Neural cell (in vitro differentiated cells): ENCODE measurements around the gene PCDH15. TPM values are rescaled to one million over a fixed set of nuclear protein-coding genes. Genes with fewer than 3 reads are reported as not detected.

ENCODE experiments used
- H2AFZ ChIP-seq: fragments of 200-600, 300-800 bp; sonication (generic), shearing (Covaris generic); 2 replicates; pipeline ENCODE4 v1.6.0; 2014; ENCODE audit warnings: low read depth, mild to moderate bottlenecking, antibody characterized with exemption, low read length, moderate library complexity
- H3F3A ChIP-seq: fragments of 200-600 bp; shearing (Covaris generic); 2 replicates; pipeline ENCODE4 v1.6.1; 2016; ENCODE audit warnings: mild to moderate bottlenecking, moderate library complexity, mixed read lengths, antibody characterized with exemption, low read length; ENCODE audit not compliant: insufficient read depth, poor library complexity, severe bottlenecking
- H3K27ac ChIP-seq: fragments of 200-600, 300-800 bp; sonication (generic), shearing (Covaris generic); 2 replicates; pipeline ENCODE4 v1.5.1; 2014; ENCODE audit warnings: mild to moderate bottlenecking, low read length, moderate library complexity
- H3K27me3 ChIP-seq: fragments of 300-800, 200-600 bp; sonication (generic), shearing (Covaris generic); 2 replicates; pipeline ENCODE4 v1.6.0; 2014; ENCODE audit warnings: mild to moderate bottlenecking, low read depth, low read length, moderate library complexity; ENCODE audit not compliant: insufficient read depth
- H3K36me3 ChIP-seq: fragments of 300-800, 200-600 bp; sonication (generic), shearing (Covaris generic); 2 replicates; pipeline ENCODE4 v1.5.1; 2014; ENCODE audit warnings: mild to moderate bottlenecking, antibody characterized with exemption, low read length, moderate library complexity; ENCODE audit not compliant: insufficient read depth
- H3K4me2 ChIP-seq: fragments of 300-800, 200-600 bp; sonication (generic), shearing (Covaris generic); 2 replicates; pipeline ENCODE4 v1.6.0; 2014; ENCODE audit warnings: mild to moderate bottlenecking, low read length
- H3K4me3 ChIP-seq: fragments of 300-800, 200-600 bp; sonication (generic), shearing (Covaris generic); 2 replicates; pipeline ENCODE4 v1.5.1; 2014; ENCODE audit warnings: mild to moderate bottlenecking, low read length, moderate library complexity
- H3K79me2 ChIP-seq: fragments of 200-600 bp; shearing (Covaris generic); replicated peaks from 2 replicates; pipeline ENCODE4 v1.6.0; 2014; ENCODE audit warnings: mild to moderate bottlenecking, low read length, moderate library complexity; ENCODE audit not compliant: insufficient read depth
- H3K9ac ChIP-seq: fragments of 300-800, 200-600 bp; sonication (generic), shearing (Covaris generic); 2 replicates; pipeline ENCODE4 v1.6.1; 2016; ENCODE audit warnings: mild to moderate bottlenecking, low read length, mixed read lengths
- H3K9me2 ChIP-seq: fragments of 200-600 bp; shearing (Covaris generic); 2 replicates; pipeline ENCODE4 v1.6.1; 2016; ENCODE audit warnings: mild to moderate bottlenecking, low read length, mixed read lengths; ENCODE audit not compliant: insufficient read depth
- H3K9me3 ChIP-seq: fragments of 200-600, 300-800 bp; sonication (generic), shearing (Covaris generic); 2 replicates; pipeline ENCODE4 v1.6.1; 2016; ENCODE audit warnings: mild to moderate bottlenecking, mixed run types, low read length, moderate library complexity, mixed read lengths
- H4K20me1 ChIP-seq: fragments of 200-600 bp; shearing (Covaris generic); 2 replicates; pipeline ENCODE4 v1.6.1; 2016; ENCODE audit warnings: mild to moderate bottlenecking, mixed run types; ENCODE audit not compliant: insufficient read depth
- EP300 ChIP-seq: fragments of 450-650 bp; conservative IDR thresholded peaks from 2 replicates; pipeline ENCODE4 v1.6.1; 2014; ENCODE audit warnings: antibody characterized with exemption, mild to moderate bottlenecking, moderate library complexity; ENCODE audit not compliant: poor library complexity, severe bottlenecking
- EZH2 ChIP-seq: fragments of 200-600, 300-800 bp; shearing (Covaris generic), sonication (generic); IDR thresholded peaks from 2 replicates; pipeline ENCODE4 v1.6.1; 2014; ENCODE audit warnings: antibody characterized with exemption, low read length, borderline replicate concordance, mild to moderate bottlenecking; ENCODE audit not compliant: insufficient read depth, poor library complexity, severe bottlenecking
- MXI1 ChIP-seq: fragments of 450-650 bp; conservative IDR thresholded peaks from 2 replicates; pipeline ENCODE4 v1.6.1; 2014; ENCODE audit warnings: antibody characterized with exemption, mild to moderate bottlenecking; ENCODE audit not compliant: poor library complexity, severe bottlenecking
- POLR2AphosphoS5 ChIP-seq: IDR thresholded peaks from 2 replicates; pipeline ENCODE4 v1.6.1; 2012
- RAD21 ChIP-seq: fragments of 450-650 bp; conservative IDR thresholded peaks from 2 replicates; pipeline ENCODE4 v1.6.1; 2014; ENCODE audit warnings: antibody characterized with exemption, mild to moderate bottlenecking, moderate library complexity
- SMC3 ChIP-seq: fragments of 450-650 bp; conservative IDR thresholded peaks from 2 replicates; pipeline ENCODE4 v1.6.1; 2014; ENCODE audit warnings: antibody characterized with exemption, mild to moderate bottlenecking, moderate library complexity; ENCODE audit not compliant: poor library complexity
- TAF1 ChIP-seq: IDR thresholded peaks from 2 replicates; pipeline ENCODE4 v1.6.1; 2012; ENCODE audit warnings: low read depth
- polyA plus RNA-seq: library from polyadenylated mRNA; depleted of rRNA; stranded (reverse); fragments of >200 nt; gene quantifications from 2 replicates; pipeline ENCODE4 v1.2.3, GENCODE V29; 2014
- TF ChIP-seq, protein P1 (sequence below): fragments of 450-650 bp; IDR thresholded peaks from 2 replicates; pipeline ENCODE4 v1.5.1; 2014; ENCODE audit warnings: antibody characterized with exemption, mild to moderate bottlenecking, moderate library complexity; ENCODE audit not compliant: poor library complexity, severe bottlenecking
- TF ChIP-seq, protein P2 (sequence below): IDR thresholded peaks from 2 replicates; pipeline ENCODE4 v1.6.1; 2012; ENCODE audit warnings: borderline replicate concordance

PCDH15 gene
- polyA plus RNA-seq, 1 donor from 2014 or later = 1.2 TPM

DNA sequence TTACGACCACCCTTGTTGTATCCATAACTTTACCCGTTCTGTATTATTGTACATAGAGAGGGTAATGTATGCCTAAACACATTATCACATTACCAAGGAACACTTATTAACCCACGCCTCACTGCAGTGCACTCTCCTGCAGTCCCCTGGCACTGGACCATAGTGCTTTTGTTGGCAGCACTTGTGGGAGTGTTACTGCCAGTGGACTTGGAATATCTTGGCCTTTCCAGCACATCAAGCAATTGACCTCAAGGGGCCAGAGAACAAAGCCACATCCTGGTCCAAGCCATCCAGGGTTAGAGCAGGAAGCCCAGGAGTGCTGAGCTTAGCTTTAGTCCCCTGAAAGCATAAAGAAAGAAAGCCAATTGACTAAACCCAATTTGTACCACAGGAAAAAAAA is 304.2 kb downstream of the PCDH15 start:
- no peak for TF ChIP-seq TAF1
- TF ChIP-seq EP300 = no peak
- TF ChIP-seq SMC3 = no peak
- TF ChIP-seq, protein P1, sequence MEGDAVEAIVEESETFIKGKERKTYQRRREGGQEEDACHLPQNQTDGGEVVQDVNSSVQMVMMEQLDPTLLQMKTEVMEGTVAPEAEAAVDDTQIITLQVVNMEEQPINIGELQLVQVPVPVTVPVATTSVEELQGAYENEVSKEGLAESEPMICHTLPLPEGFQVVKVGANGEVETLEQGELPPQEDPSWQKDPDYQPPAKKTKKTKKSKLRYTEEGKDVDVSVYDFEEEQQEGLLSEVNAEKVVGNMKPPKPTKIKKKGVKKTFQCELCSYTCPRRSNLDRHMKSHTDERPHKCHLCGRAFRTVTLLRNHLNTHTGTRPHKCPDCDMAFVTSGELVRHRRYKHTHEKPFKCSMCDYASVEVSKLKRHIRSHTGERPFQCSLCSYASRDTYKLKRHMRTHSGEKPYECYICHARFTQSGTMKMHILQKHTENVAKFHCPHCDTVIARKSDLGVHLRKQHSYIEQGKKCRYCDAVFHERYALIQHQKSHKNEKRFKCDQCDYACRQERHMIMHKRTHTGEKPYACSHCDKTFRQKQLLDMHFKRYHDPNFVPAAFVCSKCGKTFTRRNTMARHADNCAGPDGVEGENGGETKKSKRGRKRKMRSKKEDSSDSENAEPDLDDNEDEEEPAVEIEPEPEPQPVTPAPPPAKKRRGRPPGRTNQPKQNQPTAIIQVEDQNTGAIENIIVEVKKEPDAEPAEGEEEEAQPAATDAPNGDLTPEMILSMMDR = no peak
- no peak for TF ChIP-seq EZH2
- TF ChIP-seq RAD21 = no peak
- TF ChIP-seq POLR2AphosphoS5 = no peak
- TF ChIP-seq, protein P2, sequence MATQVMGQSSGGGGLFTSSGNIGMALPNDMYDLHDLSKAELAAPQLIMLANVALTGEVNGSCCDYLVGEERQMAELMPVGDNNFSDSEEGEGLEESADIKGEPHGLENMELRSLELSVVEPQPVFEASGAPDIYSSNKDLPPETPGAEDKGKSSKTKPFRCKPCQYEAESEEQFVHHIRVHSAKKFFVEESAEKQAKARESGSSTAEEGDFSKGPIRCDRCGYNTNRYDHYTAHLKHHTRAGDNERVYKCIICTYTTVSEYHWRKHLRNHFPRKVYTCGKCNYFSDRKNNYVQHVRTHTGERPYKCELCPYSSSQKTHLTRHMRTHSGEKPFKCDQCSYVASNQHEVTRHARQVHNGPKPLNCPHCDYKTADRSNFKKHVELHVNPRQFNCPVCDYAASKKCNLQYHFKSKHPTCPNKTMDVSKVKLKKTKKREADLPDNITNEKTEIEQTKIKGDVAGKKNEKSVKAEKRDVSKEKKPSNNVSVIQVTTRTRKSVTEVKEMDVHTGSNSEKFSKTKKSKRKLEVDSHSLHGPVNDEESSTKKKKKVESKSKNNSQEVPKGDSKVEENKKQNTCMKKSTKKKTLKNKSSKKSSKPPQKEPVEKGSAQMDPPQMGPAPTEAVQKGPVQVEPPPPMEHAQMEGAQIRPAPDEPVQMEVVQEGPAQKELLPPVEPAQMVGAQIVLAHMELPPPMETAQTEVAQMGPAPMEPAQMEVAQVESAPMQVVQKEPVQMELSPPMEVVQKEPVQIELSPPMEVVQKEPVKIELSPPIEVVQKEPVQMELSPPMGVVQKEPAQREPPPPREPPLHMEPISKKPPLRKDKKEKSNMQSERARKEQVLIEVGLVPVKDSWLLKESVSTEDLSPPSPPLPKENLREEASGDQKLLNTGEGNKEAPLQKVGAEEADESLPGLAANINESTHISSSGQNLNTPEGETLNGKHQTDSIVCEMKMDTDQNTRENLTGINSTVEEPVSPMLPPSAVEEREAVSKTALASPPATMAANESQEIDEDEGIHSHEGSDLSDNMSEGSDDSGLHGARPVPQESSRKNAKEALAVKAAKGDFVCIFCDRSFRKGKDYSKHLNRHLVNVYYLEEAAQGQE = no peak
- TF ChIP-seq MXI1 = no peak
- no peaks in the 10 kb centered on the region for H3K36me3 ChIP-seq
- no peaks in the 10 kb centered on the region for H3K27me3 ChIP-seq
- H3F3A ChIP-seq = no peaks in the 10 kb centered on the region
- H3K9me2 ChIP-seq = no peaks in the 10 kb centered on the region
- H4K20me1 ChIP-seq = no peaks in the 10 kb centered on the region
- no peak overlapping the region for H3K4me3 ChIP-seq
- no peak overlapping the region for H3K27ac ChIP-seq
- H3K79me2 ChIP-seq = no peaks in the 10 kb centered on the region
- no peak overlapping the region for H3K4me2 ChIP-seq
- no peak overlapping the region for H2AFZ ChIP-seq
- no peaks in the 10 kb centered on the region for H3K9me3 ChIP-seq
- H3K9ac ChIP-seq = no peak overlapping the region

DNA sequence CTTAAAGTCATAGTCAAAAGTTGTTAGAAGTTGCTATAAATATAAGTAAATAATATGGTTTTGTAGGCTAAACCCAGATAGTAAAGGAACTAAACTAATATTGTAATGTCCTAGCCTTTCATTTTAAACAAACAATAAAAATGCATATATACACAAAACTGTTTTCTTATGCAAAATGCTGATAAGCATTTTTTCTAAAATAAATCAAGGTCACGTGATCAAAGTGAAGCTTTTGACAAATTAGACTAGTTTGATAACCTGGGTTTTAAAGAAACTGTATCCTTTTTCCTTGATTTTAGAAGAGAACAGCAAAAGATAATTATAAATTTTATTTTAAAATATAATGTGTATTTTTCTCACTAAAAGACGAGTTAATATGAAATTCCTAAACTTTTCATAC is 313.3 kb downstream of the PCDH15 start:
- Histone ChIP-seq H3K27me3 (no peaks in the 10 kb centered on the region), H3K79me2 (no peaks in the 10 kb centered on the region), H3K36me3 (no peaks in the 10 kb centered on the region), H3F3A (no peaks in the 10 kb centered on the region), H3K4me2 (no peak overlapping the region), H3K4me3 (no peak overlapping the region), H2AFZ (no peak overlapping the region), H3K9ac (no peak overlapping the region), H3K9me2 (no peaks in the 10 kb centered on the region), H4K20me1 (no peaks in the 10 kb centered on the region), H3K27ac (no peak overlapping the region), H3K9me3 (no peaks in the 10 kb centered on the region)
- no peak for TF ChIP-seq SMC3
- TF ChIP-seq, protein P2 = no peak
- TF ChIP-seq POLR2AphosphoS5 = no peak
- TF ChIP-seq, protein P1 = no peak
- no peak for TF ChIP-seq MXI1
- TF ChIP-seq RAD21 = no peak
- no peak for TF ChIP-seq EZH2
- no peak for TF ChIP-seq TAF1
- TF ChIP-seq EP300 = no peak
